DMS153 treated with DMSO at 0.1 percent for 48 hours (cell line): ENCODE results near the gene TNRC6B.
"Not testable (repeated sequence)": the region's sequence is repeated elsewhere in the genome, so short reads cannot be mapped to it uniquely, and the experiment has no call there.

Experiments
- DNase-seq: peaks from one replicate; lab custom pipeline; 2025; ENCODE audit not compliant: unreplicated experiment; lab: John Stamatoyannopoulos, UW

The TNRC6B gene

GRCh38 chr22:40276996-40277823 is 99.5 kb downstream of the TNRC6B start:
- DNase-seq, result no peak

GRCh38 chr22:40279017-40279416 is 101.3 kb downstream of the TNRC6B start:
- no peak for DNase-seq

DNA sequence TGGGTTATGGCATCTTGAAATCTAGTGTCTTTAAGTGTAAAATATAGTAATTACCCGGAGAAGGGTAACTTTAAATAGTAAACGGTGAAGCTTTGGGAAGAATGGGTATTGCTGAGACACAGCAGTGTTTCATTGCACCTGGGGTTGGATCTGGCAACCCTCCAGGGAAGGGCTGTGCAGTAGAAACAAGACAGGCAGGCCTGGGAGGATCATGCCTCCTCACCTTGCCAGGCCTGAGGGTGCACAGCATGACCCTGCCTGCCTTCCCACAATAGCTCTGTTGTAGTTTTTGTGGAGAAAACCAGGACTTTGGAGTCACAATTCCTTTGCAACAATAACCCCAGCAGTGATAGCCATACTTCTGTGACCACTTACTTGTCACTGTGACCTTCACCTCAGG is 104.0 kb downstream of the TNRC6B start:
- DNase-seq, result no peak

- DNase-seq, result no peak
These were observed 107.8 kb downstream of the TNRC6B start for GRCh38 chr22:40285513-40285912.

- DNase-seq, result no peak
These were observed 112.3 kb downstream of the TNRC6B start for GRCh38 chr22:40289991-40290459.

DNA sequence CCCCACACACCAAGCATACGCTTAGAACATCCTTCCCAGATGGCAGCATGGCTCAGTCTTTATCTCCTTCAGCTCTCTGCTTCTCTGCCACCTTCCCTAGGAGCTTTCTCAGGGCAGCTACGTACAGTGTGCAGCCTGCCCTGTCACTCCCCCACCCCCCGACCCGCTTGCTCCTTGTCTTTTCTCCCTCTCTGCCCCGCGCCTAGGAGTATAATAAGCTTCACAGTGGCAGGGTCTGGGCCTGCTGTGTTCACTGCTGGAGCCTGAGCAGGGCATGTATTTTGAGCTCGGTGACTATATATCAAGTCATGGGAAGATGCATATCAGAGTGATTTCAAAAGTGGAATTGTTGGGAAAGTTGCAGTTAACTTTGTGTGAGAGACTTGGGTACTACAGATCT is 112.8 kb downstream of the TNRC6B start:
- DNase-seq, result no peak

- no peak for DNase-seq
These were observed 117.0 kb downstream of the TNRC6B start for GRCh38 chr22:40294696-40295095.

- DNase-seq, result no peak
These were observed 122.6 kb downstream of the TNRC6B start for GRCh38 chr22:40300316-40300715.

DNA sequence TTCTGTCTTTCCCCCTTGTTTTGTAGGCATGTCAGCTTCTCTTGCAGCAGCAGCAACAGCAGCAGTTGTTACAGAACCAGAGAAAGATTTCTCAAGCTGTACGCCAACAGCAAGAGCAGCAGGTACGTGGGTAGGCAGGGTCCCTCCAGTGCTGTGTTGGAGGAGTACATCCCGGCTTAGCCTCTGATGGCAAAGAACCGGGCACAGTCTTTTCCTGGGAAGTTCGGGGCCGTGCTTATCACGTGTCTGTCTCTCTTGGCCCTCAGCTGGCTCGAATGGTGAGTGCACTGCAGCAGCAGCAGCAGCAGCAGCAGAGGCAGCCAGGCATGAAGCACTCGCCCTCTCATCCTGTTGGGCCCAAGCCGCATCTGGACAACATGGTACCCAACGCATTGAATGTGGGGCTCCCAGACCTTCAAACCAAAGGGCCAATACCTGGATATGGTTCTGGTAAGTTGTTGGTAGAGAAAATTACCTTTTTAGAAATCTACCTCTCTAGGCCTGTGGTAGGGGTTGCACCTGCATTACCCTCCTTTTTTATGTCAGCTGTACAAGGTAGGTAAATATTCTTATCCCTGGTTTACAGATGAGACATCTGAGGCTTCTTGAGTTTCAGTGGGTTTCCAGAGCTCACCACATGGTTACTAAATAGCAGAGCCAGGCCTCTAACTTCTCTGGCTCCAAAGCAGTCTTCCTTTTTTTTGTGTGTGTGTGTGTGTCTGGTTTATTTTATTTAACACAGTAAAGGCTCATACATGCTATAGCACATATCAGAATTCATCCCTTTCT is 123.4 kb downstream of the TNRC6B start:
- DNase-seq, result no peak

DNA sequence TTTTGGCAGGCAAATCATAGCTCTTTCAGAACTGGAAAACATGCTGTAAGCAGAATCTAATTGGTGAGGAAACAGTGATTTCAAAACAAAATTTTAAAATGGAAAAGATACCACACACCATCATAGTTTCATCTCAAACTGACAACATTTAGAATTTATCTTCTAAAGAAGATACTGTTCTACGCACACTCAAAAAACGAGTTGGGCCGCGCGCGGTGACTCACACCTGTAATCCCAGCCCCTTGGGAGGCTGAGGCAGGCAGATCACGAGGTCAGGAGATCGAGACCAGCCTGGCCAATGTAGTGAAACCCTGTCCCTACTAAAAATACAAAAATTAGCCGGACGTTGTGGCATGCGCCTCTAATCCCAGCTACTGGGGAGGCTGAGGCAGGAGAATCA is 124.4 kb downstream of the TNRC6B start:
- DNase-seq, result no peak

DNA sequence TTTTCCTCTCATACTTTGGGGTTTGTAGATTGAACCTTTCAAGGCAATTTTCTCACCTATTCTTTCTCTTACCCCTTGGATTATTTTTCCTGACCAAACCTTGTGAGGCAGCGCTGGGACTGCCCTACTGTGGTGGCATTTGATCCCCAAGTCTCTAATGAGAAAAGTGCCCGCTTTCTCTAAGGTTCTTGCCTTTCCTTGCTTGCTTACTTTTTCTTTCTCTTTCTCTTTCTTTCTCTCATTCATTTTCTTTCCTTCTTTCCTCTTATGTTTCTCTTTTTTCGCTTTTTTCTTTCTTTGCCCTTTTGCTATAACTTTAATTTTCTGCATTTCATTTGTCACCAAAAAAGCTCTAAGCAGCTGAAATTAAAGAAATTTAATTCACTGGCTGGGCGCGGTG is 127.9 kb downstream of the TNRC6B start:
- DNase-seq, result no peak

- DNase-seq, result no peak
These were observed 131.4 kb downstream of the TNRC6B start for GRCh38 chr22:40308999-40309573.

DNA sequence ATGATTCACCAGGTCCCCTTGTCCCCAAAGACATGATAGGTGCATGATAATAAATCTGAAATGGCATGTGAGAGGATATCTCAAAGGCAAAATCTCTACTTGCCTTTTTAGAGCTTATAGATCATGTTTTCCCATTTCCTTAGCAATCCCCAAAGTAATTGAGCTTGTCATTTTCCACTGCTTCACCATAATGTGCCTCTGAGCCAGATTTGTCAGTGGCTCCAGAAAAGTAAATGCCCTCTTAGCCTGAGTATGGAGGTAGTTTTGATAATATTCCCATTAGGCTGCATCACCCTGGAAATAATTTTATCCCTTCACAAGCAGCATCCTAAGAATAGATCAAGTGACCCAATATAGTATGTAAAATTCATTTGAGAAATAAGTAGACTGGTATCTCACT is 131.9 kb downstream of the TNRC6B start:
- DNase-seq, result no peak

DNA sequence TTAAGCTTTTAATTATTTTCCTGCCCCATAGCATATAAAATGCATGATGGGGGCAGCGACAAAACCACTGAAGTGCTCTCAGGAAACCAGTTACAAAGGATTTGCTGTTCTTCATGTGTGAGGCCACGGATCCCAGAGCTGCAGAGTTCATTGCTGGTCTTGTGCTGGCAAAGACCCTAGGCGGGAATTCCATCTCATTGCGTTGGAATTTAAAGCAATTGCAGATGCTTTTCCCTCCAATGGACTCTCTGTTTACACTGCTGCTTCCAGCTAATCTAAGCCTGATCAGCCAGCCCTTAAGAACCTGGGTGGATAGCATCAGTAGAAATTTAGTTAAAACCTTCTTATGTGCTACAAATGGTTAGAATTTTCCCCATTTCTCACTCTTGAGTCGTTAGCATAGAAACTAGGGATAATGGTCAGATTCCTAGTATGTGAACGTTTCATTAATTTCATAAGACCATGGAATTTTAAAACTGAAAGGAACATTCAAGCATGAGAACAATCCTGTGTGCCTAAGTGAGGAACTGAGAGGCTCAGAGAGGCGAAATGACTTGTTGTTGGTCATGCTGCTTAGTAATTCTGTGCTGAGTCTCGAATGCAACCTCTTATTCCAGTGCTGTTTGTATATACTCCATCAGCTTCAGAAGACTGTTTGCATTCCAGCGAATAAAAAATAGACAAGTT is 132.5 kb downstream of the TNRC6B start:
- DNase-seq, result no peak

GRCh38 chr22:40310768-40311120 is 133.0 kb downstream of the TNRC6B start:
- no peak for DNase-seq

- DNase-seq, result not testable (repeated sequence)
These were observed 133.9 kb downstream of the TNRC6B start for GRCh38 chr22:40311646-40312045.

GRCh38 chr22:40312050-40312449 is 134.3 kb downstream of the TNRC6B start:
- DNase-seq, result no peak

DNA sequence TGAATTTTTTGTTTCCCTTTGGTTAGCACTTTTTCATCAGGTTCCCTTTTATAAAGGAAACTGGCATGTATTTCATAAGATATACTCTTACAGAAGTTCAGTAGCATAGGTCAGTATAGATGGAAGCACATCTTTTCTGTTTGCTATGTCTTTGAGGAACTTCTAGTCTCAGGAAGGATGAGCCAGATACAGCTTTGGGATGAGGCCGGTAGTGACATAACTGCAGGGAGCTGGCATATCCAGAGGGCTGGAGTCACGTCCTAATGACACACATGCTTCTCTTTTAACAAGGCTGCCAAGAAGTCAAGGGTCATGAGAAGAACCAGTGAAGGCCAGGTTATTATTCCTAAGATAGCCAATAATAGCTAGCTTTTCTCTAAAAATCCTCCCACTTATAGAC is 135.3 kb downstream of the TNRC6B start:
- DNase-seq, result no peak

DNA sequence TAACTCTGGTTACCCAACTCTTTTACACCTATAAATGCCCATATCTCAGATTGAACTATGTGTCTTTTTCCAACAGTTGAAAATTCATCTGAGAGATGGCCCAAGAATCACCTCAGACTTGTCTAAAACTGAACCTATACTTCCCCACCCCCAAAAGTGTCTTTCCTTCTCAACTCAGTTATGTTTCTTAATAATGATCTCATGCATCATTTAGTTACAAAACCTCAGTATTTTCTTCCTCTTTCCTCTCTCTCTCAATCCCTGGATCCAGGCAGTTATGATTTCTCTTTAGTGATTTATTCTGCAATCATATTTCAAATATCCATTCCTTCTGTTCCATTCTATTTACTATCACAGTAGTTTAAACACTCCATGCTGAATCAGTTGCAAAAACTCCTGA is 136.3 kb downstream of the TNRC6B start:
- no peak for DNase-seq

GRCh38 chr22:40320687-40321086 is 143.0 kb downstream of the TNRC6B start:
- DNase-seq, result no peak

- no peak for DNase-seq
These were observed 144.3 kb downstream of the TNRC6B start for GRCh38 chr22:40322021-40322420.
